GM19238 (cell line): ENCODE data around the gene LDAH.
A peak's percentile ranks its signal among the peaks of the same experiment; 100 is the strongest.

Experiments
- DNase-seq: peaks from one replicate; pipeline ENCODE4 v3.0.0; 2011; ENCODE audit warnings: low spot score; ENCODE audit not compliant: insufficient read length

The LDAH gene

DNA sequence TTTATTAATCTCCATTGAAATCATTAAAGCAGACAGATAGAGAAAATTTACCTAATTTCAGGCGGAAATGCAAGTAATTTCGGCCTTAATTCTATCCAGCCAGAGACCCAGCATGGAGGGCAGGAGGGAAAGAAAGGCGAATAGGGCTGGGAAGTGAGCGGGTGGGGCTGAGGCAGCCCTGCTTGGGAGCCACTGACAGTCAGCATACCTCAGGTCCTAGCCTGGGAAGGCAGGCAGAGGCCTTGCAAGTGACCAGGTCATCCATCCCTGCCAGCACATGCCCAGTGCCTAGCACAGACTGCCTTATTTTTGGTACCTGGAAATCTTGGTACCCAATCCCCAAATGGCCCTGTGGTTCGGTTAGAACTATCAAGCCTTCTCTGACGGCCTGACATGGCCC is 154.4 kb downstream of the LDAH start:
- DNase-seq = no peak

GRCh38 chr2:20667531-20668401 is 155.1 kb downstream of the LDAH start:
- DNase-seq = no peak

- no peak for DNase-seq
These were observed 155.8 kb downstream of the LDAH start for GRCh38 chr2:20667151-20667530.

GRCh38 chr2:20666304-20667150 is 156.4 kb downstream of the LDAH start, which contains the start of gene GDF7:
Gene GDF7, plus strand, starts transcription at chr2:20667144. Its CDS starts 96 bp downstream, at chr2:20667240.
- DNase-seq = no peak

DNA sequence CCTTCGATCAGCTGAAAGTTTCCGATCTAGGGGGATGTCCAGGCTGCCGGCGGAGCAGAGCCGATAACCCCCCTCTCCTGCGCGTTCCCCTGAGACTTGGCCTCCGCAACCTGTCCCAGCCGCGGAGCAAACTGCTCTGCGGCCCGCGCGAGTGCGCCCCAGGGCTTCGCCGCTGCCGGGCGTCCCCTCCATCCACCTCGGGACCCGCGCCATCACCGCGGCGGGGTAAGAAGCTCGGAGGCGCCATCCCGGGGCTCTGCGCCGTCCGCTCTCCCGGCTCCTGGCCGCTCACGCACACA is 156.9 kb downstream of the LDAH start:
- DNase-seq = no peak

DNA sequence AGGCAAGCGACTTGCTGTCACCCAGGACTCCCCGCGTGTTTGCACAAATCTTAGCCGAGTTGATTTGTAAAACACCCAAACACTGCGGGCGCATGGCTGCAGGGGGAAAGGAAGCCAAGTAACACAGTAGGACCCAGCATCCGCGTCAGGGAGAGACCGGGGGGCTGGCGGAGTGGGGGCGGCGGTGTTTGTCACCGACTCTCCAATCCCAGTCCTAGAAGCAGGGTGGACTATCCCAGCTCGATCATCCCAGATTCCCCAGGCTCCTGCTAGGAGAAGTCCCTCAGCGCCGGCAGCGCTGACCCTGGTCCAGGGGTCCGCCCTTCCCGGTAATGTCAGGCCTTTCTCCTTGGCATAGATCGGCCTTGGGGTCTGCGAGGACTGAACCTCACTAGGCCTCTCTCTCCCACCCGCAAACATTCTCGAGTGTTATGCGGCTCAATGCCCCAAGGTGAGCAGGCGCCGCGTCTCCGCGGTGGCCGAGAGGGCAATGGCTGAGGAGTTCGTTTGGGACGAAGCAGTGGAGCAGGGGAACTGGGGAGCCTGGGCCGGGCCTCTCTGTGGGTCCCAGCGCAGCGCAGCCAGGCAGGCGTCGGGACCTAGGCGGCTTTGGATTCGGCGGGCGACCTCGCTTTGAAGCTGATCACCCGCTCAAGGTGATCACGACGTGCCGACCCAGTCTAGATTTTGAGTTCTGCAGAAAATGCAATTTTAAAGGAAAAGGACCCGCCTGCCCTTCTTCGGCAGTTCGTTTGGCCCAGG is 157.5 kb downstream of the LDAH start:
- DNase-seq = no peak

GRCh38 chr2:20664431-20665242 is 158.3 kb downstream of the LDAH start:
- no peak for DNase-seq

- no peak for DNase-seq
These were observed 158.9 kb downstream of the LDAH start for GRCh38 chr2:20664071-20664390.

GRCh38 chr2:20663196-20664070 is 159.5 kb downstream of the LDAH start:
- DNase-seq = no peak

DNA sequence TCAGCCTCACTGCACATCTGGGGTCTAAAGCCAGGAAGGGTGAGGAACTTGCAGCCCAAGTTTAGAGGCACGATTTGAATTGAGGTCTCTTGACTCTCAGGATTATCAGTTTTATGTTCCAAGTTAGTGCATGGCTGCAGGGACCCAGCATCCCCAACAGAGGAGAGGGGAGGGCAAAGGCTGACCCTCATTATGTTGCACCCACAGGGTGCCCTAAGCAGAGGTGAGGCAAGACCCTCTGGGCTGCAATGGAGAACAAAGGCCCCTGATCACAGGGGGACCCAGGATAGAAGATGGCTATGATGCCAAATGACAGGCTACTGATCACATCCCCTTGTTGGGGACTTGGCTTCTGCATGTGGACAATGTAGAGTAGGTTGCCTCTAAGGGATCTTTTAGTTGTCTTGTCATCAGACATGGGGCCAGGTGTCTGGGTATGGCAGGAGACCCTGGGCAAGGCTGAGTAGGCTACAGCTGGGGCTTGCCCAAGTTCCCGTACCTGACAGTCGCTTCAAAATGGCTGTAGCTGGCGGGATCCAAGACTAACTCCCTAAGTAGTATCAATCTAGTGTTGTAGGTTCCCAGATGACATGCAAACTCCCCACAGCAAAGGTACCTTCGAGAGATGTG is 160.5 kb downstream of the LDAH start:
- DNase-seq = no peak

GRCh38 chr2:20661421-20662307 is 161.2 kb downstream of the LDAH start:
- peak; percentile 71 for DNase-seq

GRCh38 chr2:20660506-20661420 is 162.1 kb downstream of the LDAH start:
- no peak for DNase-seq

DNA sequence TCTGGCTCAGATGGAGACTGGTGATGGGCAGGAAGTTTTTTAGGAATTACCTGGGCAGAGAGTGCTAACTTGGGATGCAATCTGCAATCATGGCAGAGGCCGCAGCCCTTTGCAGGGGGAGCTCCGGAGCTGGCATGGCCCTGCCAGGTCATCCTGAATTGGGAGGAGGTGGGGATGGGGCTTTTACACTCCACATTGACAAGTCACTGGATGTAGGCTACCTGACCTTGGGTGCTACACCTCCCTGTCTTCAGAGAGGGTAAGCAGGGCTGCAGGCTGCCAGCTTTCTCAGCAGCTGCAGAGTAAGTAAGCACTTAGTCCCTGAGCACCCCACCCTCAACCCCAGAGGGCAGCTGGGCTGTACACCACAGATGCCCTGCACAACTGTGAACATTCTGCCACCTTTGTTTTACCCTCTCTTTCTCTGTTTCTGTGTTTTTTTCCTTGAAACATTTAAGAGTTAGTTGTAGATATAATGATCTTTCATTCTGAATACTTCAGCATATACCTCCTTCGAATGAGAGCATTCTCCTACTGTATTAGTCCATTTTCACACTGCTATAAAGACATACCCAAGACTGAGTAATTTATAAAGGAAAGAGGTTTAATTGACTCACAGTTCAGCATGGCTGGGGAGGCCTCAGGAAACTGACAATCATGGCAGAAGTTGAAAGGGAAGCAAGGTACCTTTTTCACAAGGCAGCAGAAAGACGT is 165.2 kb downstream of the LDAH start:
- no peak for DNase-seq

GRCh38 chr2:20656561-20656960 is 166.3 kb downstream of the LDAH start:
- no peak for DNase-seq

DNA sequence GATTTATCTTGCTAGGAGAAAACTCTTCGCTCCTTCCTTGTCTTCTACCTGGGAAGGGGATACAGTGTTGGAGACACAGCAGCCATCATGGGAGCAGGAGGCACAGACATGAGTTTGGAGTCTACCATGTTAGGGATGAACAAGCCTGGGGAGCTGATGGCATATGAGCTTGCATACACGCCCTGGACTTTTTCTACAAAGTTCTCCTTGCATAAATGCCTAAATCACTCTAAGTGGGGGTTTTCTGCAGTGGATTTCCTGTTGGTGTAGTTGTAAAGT is 168.4 kb downstream of the LDAH start:
- no peak for DNase-seq

DNA sequence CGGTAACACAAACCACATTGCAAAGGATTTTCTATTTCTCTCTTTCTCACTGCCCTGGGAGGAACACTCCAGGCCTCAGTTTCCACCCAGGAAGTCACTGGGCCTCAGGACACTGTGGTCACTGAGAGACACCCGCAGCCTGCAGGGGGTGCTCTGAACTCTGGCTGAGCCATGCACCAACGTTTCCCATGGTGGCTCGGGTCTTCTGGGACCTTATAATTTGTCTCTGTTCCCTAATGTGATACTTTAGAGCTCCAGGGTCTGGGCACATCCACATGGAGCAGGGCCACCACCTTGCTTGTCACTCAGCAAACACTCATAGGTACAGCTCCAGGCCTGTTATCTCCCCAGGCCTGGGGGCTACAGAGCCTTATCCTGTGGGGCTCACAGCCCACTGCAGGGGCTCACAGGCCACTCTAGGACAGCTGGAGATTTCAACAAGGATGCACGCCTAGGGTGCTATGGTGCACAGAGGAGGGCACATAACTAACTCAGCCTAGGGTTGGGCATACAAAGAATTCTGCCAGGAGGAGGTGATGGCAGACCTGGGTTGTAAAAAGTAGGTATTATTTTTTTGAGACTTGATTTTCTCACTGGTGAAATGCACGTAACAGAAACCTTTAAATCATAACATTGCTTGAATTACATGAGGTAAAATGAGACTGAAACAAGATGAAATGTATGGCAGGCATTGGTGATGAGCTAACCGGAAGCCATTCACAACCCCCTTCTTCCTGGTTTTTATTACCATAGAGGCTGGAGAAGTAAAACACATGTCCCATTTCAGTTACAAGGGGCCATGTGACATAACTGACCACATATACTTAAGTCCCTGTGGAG is 169.0 kb downstream of the LDAH start:
- no peak for DNase-seq
